ENCODE results near the gene LIPM.

Gene LIPM

GRCh38 chr10:88763441-88763840 lies 39.1 kb upstream of the LIPM start:
- H3K27ac ChIP-seq (replicated peaks): no peak overlapping the region
- no peaks in the 10 kb centered on the region for H3K27me3 ChIP-seq (ENCODE audit: insufficient read depth, poor library complexity, severe bottlenecking)
- no peak for DNase-seq (ENCODE audit: low read depth in 1 of 2, low spot score in 1 of 2)
- H3K4me3 ChIP-seq (replicated peaks; ENCODE audit: insufficient read depth, low read length): no peak overlapping the region
- TF ChIP-seq CTCF (IDR thresholded peaks at IDR 0.05; ENCODE audit: insufficient read depth, low read length) (no peak), REST (IDR thresholded peaks at IDR 0.05; ENCODE audit: insufficient replicate concordance, low read depth) (no peak), SPI1 (IDR thresholded peaks at IDR 0.05; ENCODE audit: borderline replicate concordance, low read depth) (no peak), POLR2AphosphoS5 (IDR thresholded peaks at IDR 0.05; ENCODE audit: low read depth) (no peak), GABPA (IDR thresholded peaks at IDR 0.05; ENCODE audit: low read depth) (no peak)

GRCh38 chr10:88764110-88764509 lies 38.4 kb upstream of the LIPM start:
- Histone ChIP-seq H3K27me3 (ENCODE audit: insufficient read depth, poor library complexity, severe bottlenecking) (no peaks in the 10 kb centered on the region), H3K27ac (replicated peaks) (no peak overlapping the region), H3K4me3 (replicated peaks; ENCODE audit: insufficient read depth, low read length) (no peak overlapping the region)
- TF ChIP-seq CTCF (IDR thresholded peaks at IDR 0.05; ENCODE audit: insufficient read depth, low read length) (no peak), GABPA (IDR thresholded peaks at IDR 0.05; ENCODE audit: low read depth) (no peak), POLR2AphosphoS5 (IDR thresholded peaks at IDR 0.05; ENCODE audit: low read depth) (no peak), SPI1 (IDR thresholded peaks at IDR 0.05; ENCODE audit: borderline replicate concordance, low read depth) (no peak), REST (IDR thresholded peaks at IDR 0.05; ENCODE audit: insufficient replicate concordance, low read depth) (no peak)
- DNase-seq (ENCODE audit: low read depth in 1 of 2, low spot score in 1 of 2): no peak

- DNase-seq (ENCODE audit: low read depth in 1 of 2, low spot score in 1 of 2): no peak
- no peak for TF ChIP-seq REST (IDR thresholded peaks at IDR 0.05; ENCODE audit: insufficient replicate concordance, low read depth)
- no peak for TF ChIP-seq CTCF (IDR thresholded peaks at IDR 0.05; ENCODE audit: insufficient read depth, low read length)
- no peak for TF ChIP-seq POLR2AphosphoS5 (IDR thresholded peaks at IDR 0.05; ENCODE audit: low read depth)
- no peak for TF ChIP-seq SPI1 (IDR thresholded peaks at IDR 0.05; ENCODE audit: borderline replicate concordance, low read depth)
- no peak for TF ChIP-seq GABPA (IDR thresholded peaks at IDR 0.05; ENCODE audit: low read depth)
- Histone ChIP-seq H3K27ac (replicated peaks) (no peak overlapping the region), H3K27me3 (ENCODE audit: insufficient read depth, poor library complexity, severe bottlenecking) (no peaks in the 10 kb centered on the region), H3K4me3 (replicated peaks; ENCODE audit: insufficient read depth, low read length) (no peak overlapping the region)
Measured at GRCh38 chr10:88765816-88766215, 36.7 kb upstream of the LIPM start.
